Stimulated activated CD4-positive, alpha-beta T cell treated with anti-CD3 and anti-CD28 coated beads, Interleukin-4, amount 100 ng/mL, for 1 hour (primary cell): ENCODE measurements around the gene KLHDC8A.
A peak's percentile ranks its signal among the peaks of the same experiment; 100 is the strongest.

ENCODE experiments used
- DNase-seq: peaks from one replicate; pipeline ENCODE4 v3.0.0-alpha.2; 2020

The KLHDC8A gene

GRCh38 chr1:205291596-205291995 is 65.1 kb downstream of the KLHDC8A start:
- DNase-seq, result no peak

GRCh38 chr1:205287767-205288559 is 68.8 kb downstream of the KLHDC8A start:
- DNase-seq, result peak; percentile 62

GRCh38 chr1:205287076-205287475 is 69.6 kb downstream of the KLHDC8A start:
- no peak for DNase-seq

GRCh38 chr1:205286335-205286950 is 70.3 kb downstream of the KLHDC8A start:
- no peak for DNase-seq
